Ecto neural progenitor cell (in vitro differentiated cells): ENCODE results near the gene FUT8.
A peak's percentile ranks its signal among the peaks of the same experiment; 100 is the strongest.

Experiments used
- DNase-seq: peaks from one replicate; pipeline ENCODE4 v3.0.0-alpha.2; 2018; ENCODE audit warnings: low spot score

The FUT8 gene

GRCh38 chr14:65558363-65558762, 145.8 kb downstream of the FUT8 start:
- DNase-seq = no peak

DNA sequence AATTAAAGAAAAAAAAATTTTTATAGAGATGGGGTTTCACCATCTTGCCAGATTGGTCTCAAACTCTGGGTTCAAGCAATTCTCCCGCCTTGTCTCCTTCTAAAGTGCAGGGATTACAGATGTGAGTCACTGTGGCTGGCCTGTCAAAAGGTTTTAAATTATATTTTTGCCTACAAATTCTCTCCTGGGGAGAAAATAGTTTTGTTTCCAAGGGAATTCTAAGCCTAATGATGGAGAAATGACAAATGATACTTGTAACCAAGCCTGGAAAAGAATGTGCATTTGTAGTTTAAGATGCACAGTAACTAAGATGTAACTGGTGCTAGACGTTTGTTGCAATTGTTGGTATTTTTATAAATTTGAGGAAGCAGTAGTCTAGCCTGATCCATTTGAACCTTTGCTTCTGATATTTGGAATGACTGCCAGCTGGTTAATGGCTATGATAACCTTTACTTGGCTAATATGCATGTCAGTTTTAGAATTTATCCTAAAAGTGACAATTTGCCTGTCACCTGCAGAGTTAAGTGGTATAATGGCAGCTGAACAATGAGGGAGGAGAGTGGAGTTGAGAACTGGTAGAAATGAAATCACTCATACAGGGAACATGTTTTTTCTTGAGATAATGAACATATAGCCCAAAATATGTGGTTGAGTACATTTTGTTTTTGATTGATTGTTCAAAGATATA, 148.0 kb downstream of the FUT8 start:
- no peak for DNase-seq

GRCh38 chr14:65564370-65564769, 151.8 kb downstream of the FUT8 start:
- DNase-seq = no peak

DNA sequence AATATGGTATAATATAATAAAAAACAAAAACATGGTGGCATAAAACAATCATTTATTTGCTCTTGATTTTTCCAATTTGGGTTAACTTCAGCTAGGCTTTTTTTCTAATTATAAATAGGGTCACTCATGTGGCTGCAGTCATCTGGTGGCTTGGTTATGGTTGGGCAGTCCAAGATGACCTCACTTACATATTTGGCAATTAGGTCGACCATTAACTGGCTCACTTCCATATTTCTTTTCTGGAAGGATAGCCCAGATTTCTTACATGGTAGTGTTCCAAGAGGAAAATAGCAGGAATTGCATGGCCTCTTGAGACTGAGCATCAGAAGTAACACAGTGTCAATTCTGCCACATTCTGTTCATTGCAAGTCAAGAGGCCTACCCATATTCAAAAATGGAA, 153.4 kb downstream of the FUT8 start:
- no peak for DNase-seq

- no peak for DNase-seq
Observed at GRCh38 chr14:65566820-65567522, 154.4 kb downstream of the FUT8 start.

DNA sequence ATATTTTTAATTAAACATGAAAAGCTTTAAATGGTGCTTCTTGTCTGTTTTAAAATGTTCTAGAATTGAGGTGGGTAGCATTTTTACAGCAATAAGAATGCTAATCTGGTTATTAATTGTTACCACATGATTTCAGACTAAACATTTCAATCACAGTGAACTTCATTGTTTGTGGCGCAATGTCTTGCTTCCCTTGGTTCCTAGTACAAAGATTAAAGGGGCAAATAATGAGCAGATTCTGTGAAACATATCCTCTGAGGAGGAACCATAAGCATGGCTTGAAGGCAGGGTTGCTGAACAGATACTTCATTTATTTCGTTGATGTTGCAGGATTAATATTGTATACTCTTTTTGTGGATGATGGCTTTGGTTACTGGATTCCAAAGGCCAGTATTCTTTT, 162.1 kb downstream of the FUT8 start:
- DNase-seq = no peak

GRCh38 chr14:65575389-65575788, 162.9 kb downstream of the FUT8 start:
- no peak for DNase-seq

GRCh38 chr14:65580973-65581372, 168.4 kb downstream of the FUT8 start:
- DNase-seq = no peak

DNA sequence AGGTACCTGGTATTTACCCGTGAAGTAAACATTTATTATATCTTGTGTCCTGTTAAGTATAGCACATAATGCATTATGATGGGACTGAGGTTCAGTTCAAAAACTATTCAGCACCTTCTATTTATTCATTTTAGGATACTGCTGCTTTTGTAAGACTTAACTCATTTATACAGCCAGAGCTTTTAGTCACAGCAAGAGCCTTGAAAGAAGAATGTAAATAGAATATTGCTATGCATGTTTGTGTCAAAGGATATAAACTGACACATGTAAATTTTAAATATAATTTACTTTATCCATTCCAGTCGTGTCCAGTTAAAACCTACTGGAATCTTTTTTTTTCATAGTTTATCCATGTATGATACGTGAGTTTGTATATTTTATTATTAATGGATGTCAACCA, 168.8 kb downstream of the FUT8 start:
- DNase-seq = no peak

- no peak for DNase-seq
Observed at GRCh38 chr14:65581799-65582198, 169.3 kb downstream of the FUT8 start.

DNA sequence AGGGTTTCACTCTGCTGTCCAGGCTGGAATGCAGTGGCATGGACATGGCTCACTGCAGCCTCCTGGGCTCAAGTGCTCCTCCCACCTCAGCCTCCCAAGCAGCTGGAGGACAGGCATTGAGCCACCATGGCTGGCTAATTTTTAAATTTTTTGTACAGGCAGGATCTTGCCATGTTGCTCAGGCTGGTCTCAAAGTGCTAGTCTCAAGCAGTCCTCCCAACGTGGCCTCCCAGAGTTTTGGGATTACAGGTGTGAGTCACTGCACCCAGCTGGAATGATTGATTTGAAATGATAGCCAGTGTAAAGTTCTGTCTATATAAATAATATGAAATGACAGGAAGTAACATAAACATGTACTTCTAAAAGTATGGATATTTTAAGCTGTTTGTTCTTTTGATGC, 172.7 kb downstream of the FUT8 start:
- DNase-seq = no peak

- DNase-seq = no peak
Observed at GRCh38 chr14:65588426-65589140, 176.1 kb downstream of the FUT8 start.

DNA sequence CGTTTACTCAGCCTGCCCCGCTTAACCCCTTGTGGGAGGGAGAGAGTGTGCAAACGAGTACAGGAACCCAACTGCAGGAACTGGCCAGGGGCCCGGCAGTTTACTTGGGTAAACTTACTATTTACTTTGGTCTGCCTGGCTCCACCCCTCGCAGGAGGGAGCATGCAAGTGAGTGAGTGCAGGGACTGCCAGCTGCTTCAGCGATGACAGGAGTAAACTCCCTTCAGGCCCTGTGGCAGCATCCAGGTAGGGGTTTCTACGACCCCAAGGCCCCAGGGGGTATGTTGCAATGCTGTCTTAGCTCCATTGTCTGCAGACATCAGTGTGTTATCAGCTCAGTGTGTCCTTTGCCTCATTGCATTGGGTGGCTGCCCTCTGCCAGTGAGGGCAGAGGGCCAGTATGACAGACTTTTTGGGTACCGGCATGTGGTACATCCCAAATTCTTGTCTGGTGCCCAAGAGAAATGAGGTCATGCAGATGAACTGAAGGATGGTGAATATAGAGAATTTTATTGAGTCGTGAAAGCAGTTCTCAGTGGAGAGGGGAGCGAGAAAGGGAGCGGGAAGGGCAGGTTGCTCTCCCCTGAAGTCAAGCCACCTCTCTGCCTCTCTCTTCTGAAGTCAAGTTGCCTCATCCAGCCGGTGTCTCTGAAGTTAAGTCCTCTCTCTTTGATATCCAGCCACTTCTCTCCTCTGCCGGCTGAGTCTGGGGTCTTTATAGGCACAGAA, 181.8 kb downstream of the FUT8 start:
- DNase-seq = peak; percentile 66

GRCh38 chr14:65594882-65595237, 182.3 kb downstream of the FUT8 start:
- DNase-seq = no peak

DNA sequence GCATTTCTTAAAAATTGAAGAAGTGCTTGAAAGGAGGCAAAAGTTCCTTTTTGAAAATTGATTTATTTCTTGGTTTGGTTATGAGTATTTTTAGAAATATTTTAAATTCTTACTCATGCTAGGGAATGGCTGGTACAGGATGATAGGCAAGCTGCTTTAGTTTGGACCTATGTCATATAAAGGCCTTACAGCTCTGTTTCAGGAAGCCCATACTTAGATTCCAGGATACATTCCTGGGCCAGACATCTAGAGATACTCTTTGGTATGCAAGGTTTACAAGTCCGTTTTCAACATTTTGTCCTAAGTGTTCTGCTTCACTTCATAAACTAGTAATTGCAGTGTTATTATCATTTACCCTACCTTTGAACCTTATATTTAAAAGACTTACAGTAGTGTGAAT, 186.8 kb downstream of the FUT8 start:
- no peak for DNase-seq

DNA sequence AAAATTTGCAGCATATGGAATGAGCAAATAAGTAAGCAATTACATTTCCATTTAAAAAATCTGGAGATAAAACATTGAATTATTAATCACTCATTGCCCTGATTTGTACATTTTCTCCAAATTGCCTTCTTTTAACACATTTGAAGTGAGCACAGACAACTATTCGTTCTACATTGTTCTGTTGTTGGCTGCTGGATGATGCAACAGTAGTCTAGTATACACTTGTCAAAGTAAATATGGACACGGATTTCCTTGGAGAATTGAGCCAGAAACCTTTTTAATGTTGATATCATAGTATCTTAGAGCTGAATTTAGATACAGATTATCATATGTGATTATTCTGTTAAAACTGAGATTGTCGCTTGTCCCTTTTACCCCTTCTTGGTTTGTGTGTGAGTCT, 188.2 kb downstream of the FUT8 start:
- DNase-seq = no peak

DNA sequence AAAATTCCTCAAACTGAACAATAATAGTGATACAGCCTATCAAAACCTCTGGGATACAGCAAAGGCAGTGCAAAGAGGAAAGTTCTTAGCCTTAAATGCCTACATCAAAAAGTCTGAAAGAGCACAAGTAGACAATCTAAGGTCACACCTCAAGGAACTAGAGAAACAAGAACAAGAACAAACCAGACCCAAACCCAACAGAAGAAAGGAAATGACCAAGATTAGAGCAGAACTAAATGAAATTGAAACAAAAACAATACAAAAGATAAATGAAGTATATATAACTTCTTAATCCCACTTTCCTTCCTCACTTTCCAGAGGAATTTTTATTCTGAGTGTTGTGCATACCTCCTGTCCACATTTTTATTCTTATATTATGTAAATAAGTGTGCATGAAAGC, 192.0 kb downstream of the FUT8 start:
- DNase-seq = no peak

- DNase-seq = no peak
Observed at GRCh38 chr14:65604936-65605335, 192.4 kb downstream of the FUT8 start.

DNA sequence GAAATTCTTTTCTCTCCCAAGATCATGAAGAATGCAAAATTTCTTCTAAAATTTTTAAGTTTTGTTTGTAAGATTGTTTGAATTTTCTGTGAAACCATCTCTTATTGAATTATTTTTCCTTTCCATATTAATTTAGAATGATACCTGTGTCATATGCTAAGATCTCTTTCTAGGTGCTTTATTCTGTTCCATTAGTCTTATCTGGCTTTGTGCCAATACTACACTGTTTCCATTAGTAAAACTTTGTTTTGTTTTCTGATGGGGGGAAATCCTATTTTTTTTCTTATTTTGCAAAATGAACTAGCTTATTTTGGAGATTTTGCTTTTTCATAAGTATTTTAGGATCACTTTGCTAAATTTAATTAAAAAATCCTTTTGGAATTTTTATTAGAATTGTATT, 193.9 kb downstream of the FUT8 start:
- no peak for DNase-seq

DNA sequence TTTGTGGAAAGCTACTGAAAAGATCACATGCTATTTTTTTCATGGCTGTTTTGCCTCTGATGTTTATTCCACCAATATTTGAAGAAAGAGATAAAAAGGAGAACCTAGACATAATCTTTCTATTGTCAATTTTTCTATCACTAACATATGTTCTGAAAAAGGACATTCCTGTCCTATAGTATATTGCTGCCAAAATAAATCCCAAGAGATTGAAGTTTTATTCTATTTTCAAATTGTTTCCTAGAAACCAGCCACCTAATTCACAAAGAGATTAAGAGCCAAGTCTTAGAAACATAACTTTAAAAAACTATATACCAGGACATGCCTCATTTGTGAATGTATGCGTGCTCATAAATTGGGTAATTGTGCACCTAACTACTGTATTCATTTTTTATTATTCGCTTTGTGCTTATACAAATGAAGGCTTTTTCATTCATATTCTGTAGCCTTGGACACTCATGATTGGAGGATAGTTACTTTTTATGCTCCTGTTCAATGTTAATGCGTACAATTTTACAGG, 200.7 kb downstream of the FUT8 start:
- no peak for DNase-seq

GRCh38 chr14:65618996-65619395, 206.5 kb downstream of the FUT8 start:
- DNase-seq = no peak

DNA sequence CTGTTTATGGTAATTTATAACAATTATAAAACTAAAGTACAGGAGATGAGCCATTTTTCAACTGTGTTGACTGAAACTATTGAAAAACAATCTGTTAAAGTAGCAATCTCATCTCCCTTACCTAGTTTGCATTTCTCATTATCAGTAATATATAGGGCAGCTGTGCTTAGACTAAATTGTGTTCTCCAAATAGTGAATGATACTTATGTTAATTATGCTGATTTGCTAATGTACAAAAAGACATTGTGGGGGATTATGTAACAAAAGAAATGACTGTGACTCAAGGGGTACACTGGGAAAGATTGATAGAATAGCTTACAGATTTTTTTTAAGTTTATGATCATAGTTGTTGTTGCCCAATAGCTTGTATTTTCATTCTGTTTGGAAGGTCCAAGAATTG, 207.7 kb downstream of the FUT8 start:
- DNase-seq = no peak

DNA sequence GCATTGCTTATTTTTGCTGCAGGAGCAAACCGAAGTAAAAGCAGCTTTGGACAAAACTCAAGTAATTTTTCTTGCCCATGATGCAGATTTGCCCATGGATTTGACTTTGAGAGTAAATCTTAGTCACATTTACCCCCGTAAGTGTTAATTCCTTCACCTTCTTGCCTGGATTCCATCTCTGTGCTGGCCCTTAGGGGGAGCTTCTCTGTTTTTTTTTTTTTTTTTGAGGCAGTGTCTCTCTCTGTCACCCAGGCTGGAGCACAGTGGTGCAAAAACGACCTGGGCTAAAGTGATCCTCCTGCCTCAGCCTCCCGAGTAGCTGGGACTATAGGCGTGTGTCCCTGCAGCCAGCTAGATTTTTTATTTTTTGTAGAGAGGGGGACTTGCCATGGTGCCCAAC, 210.2 kb downstream of the FUT8 start:
- no peak for DNase-seq
